GM19025 (cell line): ENCODE measurements around the gene PCDHAC2.

ENCODE experiments used
- ATAC-seq: cut with Tn5 transposase; IDR thresholded peaks from one replicate; pipeline ENCODE4 v1.9.1; 2021; ENCODE audit warnings: mild to moderate bottlenecking, low read depth, moderate library complexity; ENCODE audit not compliant: unreplicated experiment

The PCDHAC2 gene, protein sequence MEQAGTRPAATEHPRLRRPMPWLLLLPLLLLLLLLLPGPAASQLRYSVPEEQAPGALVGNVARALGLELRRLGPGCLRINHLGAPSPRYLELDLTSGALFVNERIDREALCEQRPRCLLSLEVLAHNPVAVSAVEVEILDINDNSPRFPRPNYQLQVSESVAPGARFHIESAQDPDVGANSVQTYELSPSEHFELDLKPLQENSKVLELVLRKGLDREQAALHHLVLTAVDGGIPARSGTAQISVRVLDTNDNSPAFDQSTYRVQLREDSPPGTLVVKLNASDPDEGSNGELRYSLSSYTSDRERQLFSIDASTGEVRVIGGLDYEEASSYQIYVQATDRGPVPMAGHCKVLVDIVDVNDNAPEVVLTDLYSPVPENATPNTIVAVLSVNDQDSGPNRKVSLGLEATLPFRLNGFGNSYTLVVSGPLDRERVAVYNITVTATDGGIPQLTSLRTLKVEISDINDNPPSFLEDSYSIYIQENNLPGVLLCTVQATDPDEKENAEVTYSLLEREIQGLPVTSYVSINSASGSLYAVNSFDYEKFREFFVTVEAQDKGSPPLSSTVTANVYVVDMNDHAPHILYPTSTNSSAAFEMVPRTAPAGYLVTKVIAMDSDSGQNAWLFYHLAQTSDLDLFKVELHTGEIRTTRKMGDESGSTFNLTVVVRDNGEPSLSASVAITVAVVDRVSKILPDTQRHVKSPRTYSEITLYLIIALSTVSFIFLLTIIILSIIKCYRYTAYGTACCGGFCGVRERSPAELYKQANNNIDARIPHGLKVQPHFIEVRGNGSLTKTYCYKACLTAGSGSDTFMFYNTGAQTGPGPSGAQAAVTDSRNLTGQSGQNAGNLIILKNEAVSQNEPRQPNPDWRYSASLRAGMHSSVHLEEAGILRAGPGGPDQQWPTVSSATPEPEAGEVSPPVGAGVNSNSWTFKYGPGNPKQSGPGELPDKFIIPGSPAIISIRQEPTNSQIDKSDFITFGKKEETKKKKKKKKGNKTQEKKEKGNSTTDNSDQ

DNA sequence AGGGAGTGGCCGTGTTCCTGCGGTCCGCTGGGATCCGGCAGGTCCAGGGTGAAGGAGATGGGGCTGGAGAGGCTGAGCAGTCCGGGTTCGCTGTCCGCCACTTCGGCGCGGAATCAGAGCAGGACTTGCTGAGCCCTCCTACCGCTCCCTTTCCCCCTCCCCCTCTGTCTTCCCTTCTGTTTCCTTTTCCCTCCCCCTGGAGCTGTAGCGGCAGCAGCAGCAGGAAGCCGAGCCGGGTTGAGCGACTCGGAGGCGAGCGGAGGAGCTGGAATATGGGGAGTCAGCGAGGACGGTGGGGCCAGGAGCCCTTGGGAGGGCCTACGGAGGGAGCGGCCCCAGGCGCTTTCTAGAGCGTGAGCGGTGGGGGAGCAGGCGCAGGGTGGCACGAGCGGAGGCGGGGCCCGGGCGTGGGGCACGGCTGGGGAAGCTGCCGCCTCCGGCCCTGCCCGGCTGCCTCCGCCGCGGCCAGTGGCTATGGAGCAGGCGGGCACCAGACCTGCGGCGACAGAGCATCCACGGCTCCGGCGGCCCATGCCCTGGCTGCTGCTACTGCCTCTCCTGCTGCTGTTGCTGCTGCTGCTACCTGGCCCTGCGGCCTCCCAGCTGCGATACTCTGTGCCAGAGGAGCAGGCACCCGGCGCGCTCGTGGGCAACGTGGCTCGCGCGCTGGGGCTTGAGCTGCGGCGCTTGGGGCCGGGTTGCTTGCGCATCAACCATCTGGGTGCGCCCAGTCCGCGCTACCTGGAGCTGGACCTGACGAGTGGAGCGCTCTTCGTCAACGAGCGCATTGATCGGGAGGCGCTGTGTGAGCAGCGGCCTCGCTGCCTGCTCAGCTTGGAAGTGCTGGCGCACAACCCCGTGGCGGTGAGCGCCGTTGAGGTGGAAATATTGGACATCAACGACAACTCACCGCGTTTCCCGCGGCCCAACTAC is at the start of gene PCDHAC2:
TSS of gene PCDHAC2 (plus strand) at position 184 of the 933 bp plus-strand sequence. CDS start at position 475, 291 bp downstream.
- ATAC-seq, result no peak

DNA sequence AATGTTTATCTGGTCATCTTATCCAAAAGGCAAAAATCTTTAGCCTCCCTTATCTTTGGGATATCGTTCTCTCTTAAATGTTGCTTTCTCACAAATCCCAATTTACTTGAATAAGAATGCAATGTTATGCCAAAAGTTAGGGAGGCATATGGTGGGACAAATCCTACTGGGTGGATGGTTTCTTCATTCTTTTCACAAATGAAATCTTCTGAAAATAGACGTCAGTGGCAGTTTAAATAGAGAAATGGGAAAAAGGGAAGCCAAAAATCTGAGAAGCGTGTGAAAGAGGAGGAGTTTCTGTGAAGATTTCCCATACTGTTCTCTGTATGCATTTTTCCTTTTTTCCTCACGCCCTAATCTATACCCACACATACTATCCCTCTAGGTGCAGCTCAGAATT is 42.7 kb upstream of the PCDHAC2 start:
- ATAC-seq, result no peak

DNA sequence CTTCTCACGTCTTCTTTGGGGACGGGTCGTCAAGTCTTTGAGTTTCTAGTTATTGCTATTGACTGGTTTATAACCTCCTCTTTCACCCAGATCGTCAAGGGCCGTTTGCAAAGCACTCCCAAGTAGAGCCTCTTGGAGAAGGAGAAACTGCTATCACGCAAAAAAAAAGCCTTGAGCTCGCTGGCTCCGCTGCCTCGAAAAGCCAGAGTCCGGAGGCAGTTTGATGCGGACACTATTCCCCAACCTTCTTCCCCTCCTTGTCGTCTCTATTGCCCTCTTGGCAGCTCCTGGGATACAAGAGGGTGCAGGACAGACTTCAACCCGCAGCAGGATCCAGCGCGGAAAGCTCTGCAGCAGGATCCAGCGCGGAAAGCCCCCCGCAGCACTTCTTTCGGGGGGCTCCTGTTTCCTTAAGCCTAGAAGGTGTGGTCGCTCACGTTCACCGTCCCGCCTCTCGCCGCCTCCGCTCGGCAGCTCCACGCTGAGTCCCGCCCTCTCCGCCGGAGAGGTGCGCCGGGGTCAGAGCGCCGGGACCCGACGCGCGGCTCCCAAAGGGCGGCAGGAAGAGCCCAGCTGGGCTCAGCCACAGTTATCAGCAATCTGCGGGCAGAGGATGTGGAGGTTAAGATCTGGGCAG is 40.4 kb upstream of the PCDHAC2 start, which contains the start of gene PCDHAC1:
TSS of gene PCDHAC1 (plus strand) at position 494 of the 637 bp plus-strand sequence. CDS start 594 bp downstream, outside the sequence.
- ATAC-seq, result no peak

DNA sequence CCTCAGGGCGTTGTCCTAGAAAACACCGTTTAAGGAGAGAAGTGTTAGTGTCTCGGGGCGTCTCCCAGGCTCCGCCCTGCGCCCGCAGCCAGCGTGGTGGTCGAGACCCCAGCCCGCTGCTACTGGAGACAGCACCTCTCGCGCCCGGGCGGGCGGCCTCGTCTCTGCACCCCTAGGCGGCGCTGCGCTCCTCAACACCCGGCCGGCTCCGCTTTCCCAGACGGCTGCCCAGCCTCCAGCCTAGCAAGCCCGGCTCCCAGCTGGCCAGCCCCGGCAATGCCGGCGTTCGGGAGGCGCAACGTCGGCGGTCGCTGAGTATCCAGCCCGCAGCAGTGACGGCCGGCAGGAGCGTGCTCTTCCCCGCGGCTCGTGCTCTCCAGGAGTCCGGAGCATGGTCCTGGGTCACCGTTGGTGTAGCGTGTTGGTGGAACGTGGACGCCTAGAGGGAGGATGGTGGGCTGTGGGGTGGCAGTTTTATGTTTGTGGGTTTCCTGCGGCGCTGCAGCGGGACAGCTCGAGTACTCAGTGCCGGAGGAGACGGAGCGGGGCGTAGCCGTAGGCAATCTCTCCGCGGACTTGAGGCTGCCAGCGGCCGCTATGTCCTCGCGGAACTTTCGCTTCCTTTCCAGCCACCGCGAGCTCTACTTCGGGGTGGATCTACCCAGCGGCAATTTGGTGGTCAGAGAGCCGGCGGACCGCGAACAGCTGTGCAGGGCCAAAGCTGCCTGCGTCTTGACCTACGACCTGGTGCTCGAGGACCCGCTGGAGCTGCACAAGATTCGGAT is 39.6 kb upstream of the PCDHAC2 start:
- no peak for ATAC-seq

DNA sequence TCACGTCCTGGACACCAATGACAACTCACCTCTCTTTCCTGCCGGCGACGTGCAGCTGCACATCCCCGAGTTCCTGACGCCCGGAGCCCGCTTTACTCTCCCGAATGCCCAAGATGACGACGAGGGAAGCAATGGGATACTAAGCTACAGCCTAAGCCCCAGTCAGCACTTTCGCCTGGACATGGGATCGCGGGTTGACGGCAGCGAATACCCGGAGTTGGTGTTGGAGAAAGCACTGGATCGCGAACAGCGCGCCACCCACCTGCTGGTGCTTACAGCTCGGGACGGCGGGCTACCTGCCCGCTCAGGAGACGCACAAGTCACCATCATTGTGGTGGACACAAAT is 39.1 kb upstream of the PCDHAC2 start:
- no peak for ATAC-seq

DNA sequence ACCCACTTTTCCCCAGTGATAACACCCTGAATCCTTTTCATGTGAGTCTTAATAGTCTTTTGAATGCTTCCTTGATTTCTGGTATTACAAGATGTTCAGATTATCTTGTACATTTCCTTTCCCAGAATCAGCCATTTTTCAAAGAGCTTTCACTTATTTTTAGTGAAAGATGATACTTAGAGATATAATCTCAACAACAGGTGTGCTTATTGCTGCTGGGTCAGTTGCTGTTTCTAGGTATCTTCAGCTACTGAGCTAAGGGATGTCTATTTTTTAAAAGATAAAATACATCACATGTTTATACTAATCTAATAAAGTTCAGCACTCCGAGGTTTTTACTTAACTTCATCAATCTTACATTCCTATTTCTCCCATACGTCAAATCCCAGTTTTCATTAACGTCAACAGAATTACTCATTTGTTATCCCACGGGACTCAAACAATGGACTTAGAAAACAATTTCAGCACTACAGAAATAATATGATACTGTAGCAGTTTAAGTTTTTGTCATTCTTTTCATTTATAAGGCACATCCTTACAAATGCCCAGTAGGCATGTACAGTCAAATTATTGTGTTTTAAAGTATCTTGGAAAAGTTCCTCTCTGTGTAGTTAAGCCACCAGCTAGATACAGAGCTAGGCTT is 31.2 kb upstream of the PCDHAC2 start:
- ATAC-seq, result no peak

DNA sequence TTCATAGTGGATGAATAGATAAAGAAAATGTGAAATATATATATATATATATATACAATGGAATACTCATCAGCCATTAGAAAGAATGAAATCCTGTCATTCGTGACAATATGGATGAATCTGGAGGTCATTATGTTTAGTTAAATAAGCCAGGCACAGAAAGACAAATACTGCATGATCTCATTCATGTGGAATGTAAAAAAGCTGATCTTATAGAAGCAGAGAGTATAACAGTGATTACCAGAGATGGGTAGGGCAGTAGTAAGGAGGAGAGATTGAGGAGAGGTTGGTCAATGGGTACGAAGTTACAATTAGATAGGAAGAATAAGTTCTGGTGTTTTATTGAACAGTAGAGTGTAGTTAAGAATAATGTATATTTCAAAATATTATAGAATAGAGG is 19.7 kb upstream of the PCDHAC2 start:
- no peak for ATAC-seq

DNA sequence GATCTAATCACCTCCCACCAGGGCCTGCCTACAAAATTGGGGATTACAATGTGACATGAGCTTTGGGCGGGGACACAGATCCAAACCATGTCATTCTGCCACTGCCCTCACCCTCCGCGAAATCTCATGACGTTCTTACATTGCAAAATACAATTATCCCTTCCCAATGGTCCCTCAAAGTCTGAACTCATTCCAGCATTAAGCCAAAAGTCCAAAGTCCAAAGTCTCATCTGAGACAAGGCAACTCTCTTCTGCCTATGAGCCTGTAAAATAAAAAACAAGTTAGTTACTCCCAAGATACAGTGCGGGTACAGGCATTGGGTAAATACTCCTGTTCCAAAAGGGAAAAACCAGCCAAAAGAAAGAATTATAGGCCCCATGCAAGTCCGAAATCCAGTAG is 14.6 kb upstream of the PCDHAC2 start:
- ATAC-seq, result no peak

DNA sequence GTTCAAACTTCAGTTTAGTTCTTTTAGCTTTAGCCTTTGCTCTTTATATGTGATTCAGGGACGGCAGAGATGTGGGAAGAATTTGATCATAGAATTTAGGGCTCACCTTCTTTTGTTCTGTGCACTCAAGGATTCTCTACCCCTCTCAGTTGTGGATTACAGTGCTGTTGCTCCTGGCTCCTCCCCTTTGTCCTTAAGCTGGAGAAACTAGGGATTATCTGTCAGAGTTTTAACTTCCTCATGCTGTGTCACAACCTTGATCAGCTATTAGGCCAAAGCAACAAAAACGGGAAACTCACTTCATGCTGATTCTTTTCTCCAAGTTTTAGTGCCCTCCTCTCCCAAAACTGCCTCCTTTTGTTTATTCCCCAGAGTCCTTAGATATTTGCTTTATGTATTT is 13.0 kb upstream of the PCDHAC2 start:
- ATAC-seq, result no peak

DNA sequence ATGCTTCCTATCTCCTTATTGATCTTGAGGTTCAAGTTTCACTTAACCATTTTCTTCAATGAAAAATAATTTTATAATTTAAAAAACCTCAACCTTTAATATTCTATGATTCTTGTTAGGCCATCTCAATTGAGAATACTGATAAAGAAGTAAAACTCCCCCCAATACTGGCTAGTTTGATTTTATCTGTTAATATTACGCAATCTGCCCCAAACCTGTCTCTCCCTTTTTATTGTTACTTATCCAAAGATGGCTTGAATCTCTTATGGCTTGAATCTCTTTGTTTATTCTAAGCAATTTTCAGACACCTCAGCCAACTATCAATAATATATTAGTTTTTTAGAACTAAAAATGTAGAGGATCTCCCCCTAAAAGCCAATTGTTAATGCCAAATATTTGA is 4.1 kb upstream of the PCDHAC2 start:
- ATAC-seq, result no peak

DNA sequence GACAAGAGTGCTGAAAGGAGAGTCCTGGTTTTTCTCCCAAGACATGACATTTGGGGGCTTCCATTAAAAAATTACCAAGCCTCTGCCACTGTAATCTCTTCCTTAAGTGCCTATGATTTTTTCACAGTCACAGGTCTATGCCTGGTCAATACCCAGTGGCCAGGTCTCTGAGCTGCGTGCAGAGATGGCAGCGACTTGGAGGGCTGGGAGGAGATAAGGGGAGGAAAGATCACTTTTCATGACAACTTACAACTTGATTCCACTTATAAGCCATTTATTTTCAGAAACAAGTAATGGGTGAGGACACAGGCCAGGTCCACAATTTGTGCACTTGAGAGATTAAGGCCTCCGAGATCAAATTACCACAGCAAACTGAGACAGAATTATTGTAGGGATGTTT is 1.9 kb upstream of the PCDHAC2 start:
- no peak for ATAC-seq

DNA sequence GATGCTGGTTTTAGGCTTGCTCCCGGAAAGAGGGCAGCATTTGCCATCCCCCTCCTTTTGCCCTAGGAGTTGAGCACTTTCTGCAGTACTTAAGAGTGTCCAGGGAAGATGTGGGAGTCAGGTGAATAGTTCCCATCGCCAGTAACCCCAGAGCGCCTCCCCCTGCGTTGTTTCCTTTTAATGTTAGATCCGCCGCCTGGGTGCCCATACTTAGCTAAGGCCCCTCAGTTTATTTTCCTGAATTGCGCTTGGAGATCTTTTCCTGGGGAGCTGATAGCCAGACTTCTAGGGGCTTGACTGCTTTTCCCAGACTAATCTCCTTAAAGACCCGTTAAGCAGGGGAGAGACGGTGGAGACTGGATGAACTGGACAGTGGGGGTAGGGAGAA is 377 bp upstream of the PCDHAC2 start:
- ATAC-seq, result no peak

DNA sequence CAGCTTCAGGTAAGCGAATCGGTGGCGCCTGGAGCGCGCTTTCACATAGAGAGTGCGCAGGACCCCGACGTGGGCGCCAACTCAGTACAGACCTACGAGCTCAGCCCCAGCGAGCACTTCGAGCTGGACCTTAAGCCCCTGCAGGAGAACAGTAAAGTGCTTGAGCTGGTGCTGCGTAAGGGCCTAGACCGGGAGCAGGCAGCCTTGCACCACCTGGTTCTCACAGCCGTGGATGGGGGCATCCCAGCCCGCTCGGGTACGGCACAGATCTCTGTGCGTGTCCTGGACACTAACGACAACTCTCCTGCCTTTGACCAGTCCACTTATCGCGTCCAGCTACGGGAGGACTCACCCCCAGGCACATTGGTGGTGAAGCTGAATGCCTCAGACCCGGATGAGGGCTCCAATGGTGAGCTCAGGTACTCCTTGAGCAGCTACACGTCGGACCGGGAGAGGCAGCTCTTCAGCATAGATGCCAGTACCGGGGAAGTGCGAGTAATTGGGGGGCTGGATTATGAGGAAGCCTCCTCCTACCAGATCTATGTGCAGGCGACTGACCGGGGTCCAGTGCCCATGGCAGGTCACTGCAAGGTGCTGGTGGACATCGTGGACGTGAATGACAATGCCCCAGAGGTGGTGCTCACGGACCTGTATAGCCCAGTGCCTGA is 1.1 kb downstream of the PCDHAC2 start:
- no peak for ATAC-seq

DNA sequence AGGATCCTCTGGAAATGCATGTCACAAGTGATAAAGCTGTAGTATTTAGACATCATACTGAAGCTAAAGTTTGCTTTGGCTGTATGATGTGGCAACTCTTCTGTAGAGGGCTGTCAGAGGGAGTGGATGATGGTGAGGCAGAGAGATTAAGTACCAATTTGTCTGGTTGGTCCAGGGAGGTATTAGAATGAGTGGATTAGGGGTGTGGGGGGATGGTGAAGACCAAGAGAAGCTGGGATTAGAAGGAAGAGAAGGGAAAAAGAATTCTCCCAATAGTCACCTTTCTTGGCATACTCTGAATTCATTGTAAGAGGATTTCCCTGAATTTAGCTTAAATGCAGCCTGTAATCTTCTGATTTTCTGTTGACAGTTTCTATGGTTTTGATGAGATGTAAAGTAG is 3.6 kb downstream of the PCDHAC2 start:
- ATAC-seq, result no peak

DNA sequence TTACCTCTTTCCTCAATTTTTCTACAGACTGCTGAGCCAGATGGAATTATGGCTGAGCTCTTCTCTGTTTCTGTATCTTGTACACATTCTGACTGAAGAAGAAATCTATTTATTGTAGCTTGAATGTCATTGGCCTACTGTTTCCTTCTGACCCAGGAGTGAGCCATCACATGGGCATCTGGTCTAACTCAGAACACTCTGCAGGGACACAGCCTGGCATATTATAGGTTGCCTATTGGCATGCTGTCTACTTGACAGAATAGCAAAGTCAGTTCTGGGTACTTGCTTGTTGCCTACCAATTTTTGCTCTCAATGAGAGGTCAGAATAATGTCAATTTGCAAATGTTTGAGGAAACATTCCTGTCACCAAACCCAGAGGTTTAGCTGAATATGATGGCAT is 7.3 kb downstream of the PCDHAC2 start:
- ATAC-seq, result no peak

DNA sequence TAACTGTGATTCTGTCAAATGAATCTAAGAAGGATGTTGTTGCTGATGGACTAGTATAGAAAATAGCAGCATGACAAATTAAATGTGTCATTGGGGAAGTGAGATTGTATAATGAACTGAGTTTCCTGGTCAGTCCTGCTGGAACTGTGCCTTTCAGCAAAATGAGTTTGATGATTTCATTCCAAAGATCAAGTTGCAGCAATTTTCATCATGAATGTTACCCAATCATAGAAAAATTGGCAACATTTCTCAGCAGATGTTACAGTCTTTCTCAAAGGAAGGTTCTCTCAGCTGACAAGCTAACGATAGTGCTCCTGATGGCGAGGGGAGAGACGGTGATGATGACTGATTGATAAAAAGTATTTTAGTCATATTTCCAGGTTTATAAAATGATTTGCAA is 10.7 kb downstream of the PCDHAC2 start:
- no peak for ATAC-seq

DNA sequence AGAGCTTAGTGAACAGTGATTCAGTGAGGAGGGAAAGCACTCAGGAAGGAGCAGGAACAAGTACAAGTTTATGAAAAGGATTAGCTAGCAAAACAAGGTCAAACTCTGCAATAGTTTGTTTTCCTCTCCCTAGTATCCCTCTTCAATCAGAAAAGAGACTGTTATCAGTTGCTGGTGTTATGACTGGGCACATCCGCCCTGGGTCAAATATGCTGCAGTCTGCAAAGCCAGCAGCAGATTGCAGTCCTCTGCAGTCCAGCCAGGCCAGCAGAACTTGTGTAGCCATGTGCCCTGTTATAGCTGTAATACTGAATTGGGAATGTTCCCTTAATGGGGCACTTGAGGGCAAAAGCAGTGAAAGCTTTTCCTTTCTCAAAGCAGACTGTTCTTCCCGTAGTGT is 12.0 kb downstream of the PCDHAC2 start:
- ATAC-seq, result no peak

DNA sequence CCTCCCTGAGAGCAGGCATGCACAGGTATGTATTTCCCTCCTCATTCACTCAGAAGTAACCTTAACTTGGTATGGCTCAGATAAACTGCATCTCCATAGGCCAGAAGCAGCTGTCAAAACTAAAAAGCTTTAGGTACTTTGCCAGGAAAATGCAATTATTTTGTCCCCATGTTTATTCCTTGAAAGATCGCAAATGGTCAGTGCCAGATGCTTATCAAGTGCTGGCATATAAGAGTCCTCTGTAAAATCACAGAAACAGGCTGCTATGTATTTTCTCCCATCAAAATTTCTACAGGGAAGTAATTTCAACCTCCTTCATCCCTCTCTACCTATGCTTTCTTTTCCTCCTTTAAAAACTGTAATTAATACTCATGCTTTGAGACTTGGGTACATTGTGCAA is 12.7 kb downstream of the PCDHAC2 start:
- no peak for ATAC-seq
